WTC11 (cell line): Measurements from ENCODE around the gene TIMM44. TPM values are rescaled to one million over a fixed set of nuclear protein-coding genes. Genes with fewer than 3 reads are reported as not detected.
"Not testable (repeated sequence)": the region's sequence is repeated elsewhere in the genome, so short reads cannot be mapped to it uniquely, and the experiment has no call there.

Experiments used
- ATAC-seq: fragments of 200-7000 bp; cut with Tn5 transposase; 2 replicates; pipeline ENCODE4 v1.10.0; 2021; ENCODE audit warnings: mild to moderate bottlenecking, moderate library complexity
- CTCF ChIA-PET: fragments of 300-600 bp; sonication (Branson Sonifier 250); formaldehyde crosslinking; loops from one replicate; lab custom pipeline; 2021; ENCODE audit warnings: antibody characterized with exemption; lab: Charles Lee
- POLR2A ChIA-PET: fragments of 350-600 bp; sonication (Branson Sonifier 250); formaldehyde crosslinking; loops from one replicate; lab custom pipeline; 2021; ENCODE audit warnings: antibody characterized with exemption; lab: Charles Lee
- DNase-seq: peaks from one replicate; pipeline ENCODE4 v3.0.0; 2021; ENCODE audit warnings: low spot score
- H3K27ac Mint-ChIP-seq: 2 replicates; pipeline ENCODE4 v1.8.0; 2021; ENCODE audit warnings: mixed read lengths
- H3K27me3 Mint-ChIP-seq: 2 replicates; pipeline ENCODE4 v1.8.0; 2021; ENCODE audit warnings: low read depth, mild to moderate bottlenecking, moderate library complexity, mixed read lengths
- H3K36me3 Mint-ChIP-seq: 2 replicates; pipeline ENCODE4 v1.8.0; 2021; ENCODE audit warnings: mixed read lengths
- H3K4me1 Mint-ChIP-seq: 2 replicates; pipeline ENCODE4 v1.8.0; 2022; ENCODE audit warnings: mixed read lengths
- H3K4me3 Mint-ChIP-seq: 2 replicates; pipeline ENCODE4 v1.8.0; 2021; ENCODE audit warnings: mild to moderate bottlenecking, moderate library complexity, mixed read lengths
- H3K9me3 Mint-ChIP-seq: 2 replicates; pipeline ENCODE4 v1.8.0; 2021; ENCODE audit warnings: mixed read lengths
- ATF3 ChIP-seq: sonication (generic); formaldehyde crosslinking; conservative IDR thresholded peaks from 2 replicates; pipeline ENCODE4 v1.8.1; 2022; ENCODE audit warnings: mild to moderate bottlenecking, missing genetic modification reagents
- CBFB ChIP-seq: sonication (generic); formaldehyde crosslinking; IDR thresholded peaks from 2 replicates; pipeline ENCODE4 v1.8.1; 2022; ENCODE audit warnings: mild to moderate bottlenecking, low read depth, missing genetic modification reagents
- CREM ChIP-seq: sonication (generic); formaldehyde crosslinking; IDR thresholded peaks from 2 replicates; pipeline ENCODE4 v1.8.1; 2022; ENCODE audit warnings: mild to moderate bottlenecking, missing genetic modification reagents, moderate library complexity
- CTCF ChIP-seq: fragments of 200-600 bp; IDR thresholded peaks from 2 replicates; pipeline ENCODE4 v1.8.0; 2022; ENCODE audit warnings: antibody characterized with exemption
- E2F5 ChIP-seq: sonication (generic); formaldehyde crosslinking; IDR thresholded peaks from 2 replicates; pipeline ENCODE4 v1.8.1; 2022; ENCODE audit warnings: mild to moderate bottlenecking, moderate library complexity, missing genetic modification reagents
- ETV6 ChIP-seq: sonication (generic); formaldehyde crosslinking; IDR thresholded peaks from 2 replicates; pipeline ENCODE4 v1.8.1; 2022; ENCODE audit warnings: mild to moderate bottlenecking, missing genetic modification reagents
- GABPB1 ChIP-seq: sonication (generic); formaldehyde crosslinking; IDR thresholded peaks from 2 replicates; pipeline ENCODE4 v1.8.1; 2023; ENCODE audit warnings: mild to moderate bottlenecking, missing genetic modification reagents
- KAT7 ChIP-seq: sonication (generic); formaldehyde crosslinking; IDR thresholded peaks from 2 replicates; pipeline ENCODE4 v1.8.1; 2023; ENCODE audit warnings: missing genetic modification reagents, mild to moderate bottlenecking, borderline replicate concordance
- MLX ChIP-seq: sonication (generic); formaldehyde crosslinking; IDR thresholded peaks from 2 replicates; pipeline ENCODE4 v1.8.1; 2023; ENCODE audit warnings: mild to moderate bottlenecking, missing genetic modification reagents, moderate library complexity
- NR2C2 ChIP-seq: sonication (generic); formaldehyde crosslinking; IDR thresholded peaks from 2 replicates; pipeline ENCODE4 v1.8.0; 2022; ENCODE audit warnings: mild to moderate bottlenecking, missing genetic modification reagents
- NR3C1 ChIP-seq: sonication (generic); formaldehyde crosslinking; conservative IDR thresholded peaks from 2 replicates; pipeline ENCODE4 v1.8.1; 2023; ENCODE audit warnings: low read depth, mild to moderate bottlenecking, missing genetic modification reagents
- OVOL2 ChIP-seq: fragments of 250-450 bp; sonication (Bioruptor Pico); IDR thresholded peaks from 2 replicates; pipeline ENCODE4 v1.9.0; 2021; ENCODE audit warnings: mild to moderate bottlenecking, borderline replicate concordance
- TEAD4 ChIP-seq: sonication (generic); formaldehyde crosslinking; IDR thresholded peaks from 2 replicates; pipeline ENCODE4 v1.8.0; 2022; ENCODE audit warnings: mild to moderate bottlenecking, missing genetic modification reagents
- ZNF219 ChIP-seq: sonication (generic); formaldehyde crosslinking; IDR thresholded peaks from 2 replicates; pipeline ENCODE4 v1.8.0; 2023; ENCODE audit warnings: missing genetic modification reagents, mild to moderate bottlenecking, borderline replicate concordance
- ZNF232 ChIP-seq: sonication (generic); formaldehyde crosslinking; IDR thresholded peaks from 2 replicates; pipeline ENCODE4 v1.8.0; 2022; ENCODE audit warnings: mild to moderate bottlenecking, missing genetic modification reagents
- ZNF317 ChIP-seq: sonication (generic); formaldehyde crosslinking; IDR thresholded peaks from 2 replicates; pipeline ENCODE4 v1.8.1; 2023; ENCODE audit warnings: low read depth, mild to moderate bottlenecking, moderate library complexity, missing genetic modification reagents, borderline replicate concordance
- ZNF532 ChIP-seq: fragments of 250-450 bp; sonication (Bioruptor Pico); IDR thresholded peaks from 2 replicates; pipeline ENCODE4 v1.9.0; 2021; ENCODE audit warnings: mild to moderate bottlenecking, borderline replicate concordance
- total RNA-seq: library from RNA; stranded (reverse); gene quantifications from 3 replicates; pipeline ENCODE4 v1.2.3, GENCODE V29; 2021

TIMM44 gene
- total RNA-seq, 1 experiment from 2014 or later: 129 TPM

- H3K27me3 Mint-ChIP-seq: no peaks in the 10 kb centered on the region
- no peak overlapping the region for H3K4me3 Mint-ChIP-seq
- CTCF ChIA-PET: no interaction called here
- H3K36me3 Mint-ChIP-seq: peaks cover 56% of the 10 kb centered on the region
- no peak for ATAC-seq
- POLR2A ChIA-PET: no interaction called here
- H3K4me1 Mint-ChIP-seq: peaks cover 2% of the 10 kb centered on the region; the same call in 1 of the 2 replicates
- TF ChIP-seq TEAD4 (CRISPR knock-in tag): no peak
- no peak for TF ChIP-seq GABPB1 (CRISPR knock-in tag)
- TF ChIP-seq ZNF317 (CRISPR knock-in tag): no peak
- no peak for TF ChIP-seq E2F5 (CRISPR knock-in tag)
- TF ChIP-seq CBFB (CRISPR knock-in tag): no peak
- no peak for TF ChIP-seq OVOL2
- TF ChIP-seq, all 79 proteins: peak for 0
- Mint-ChIP-seq H3K27ac (peak overlapping the region; percentile 17; the same call in 1 of the 2 replicates), H3K9me3 (no peaks in the 10 kb centered on the region)
- DNase-seq: no peak
These were observed 19.3 kb upstream of the TIMM44 start for GRCh38 chr19:7962644-7963268.

- DNase-seq (no peak), ATAC-seq (no peak)
- Mint-ChIP-seq H3K27me3 (no peaks in the 10 kb centered on the region), H3K4me3 (no peak overlapping the region), H3K4me1 (peaks cover 2% of the 10 kb centered on the region; the same call in 1 of the 2 replicates), H3K36me3 (peaks cover 49% of the 10 kb centered on the region), H3K9me3 (no peaks in the 10 kb centered on the region), H3K27ac (peak overlapping the region; percentile 17)
- no peak for TF ChIP-seq ATF3
- TF ChIP-seq KAT7 (CRISPR knock-in tag): no peak
- no peak for TF ChIP-seq ZNF219 (CRISPR knock-in tag)
- no peak for TF ChIP-seq NR2C2
- no peak for TF ChIP-seq CREM
- TF ChIP-seq MLX (CRISPR knock-in tag): no peak
- TF ChIP-seq ZNF232 (CRISPR knock-in tag): no peak
- TF ChIP-seq CTCF: no peak
- TF ChIP-seq NR3C1 (CRISPR knock-in tag): no peak
- no peak for TF ChIP-seq ZNF532
- TF ChIP-seq ETV6 (CRISPR knock-in tag): no peak
- ChIA-PET CTCF (no interaction called here), POLR2A (no interaction called here)
These were observed 18.6 kb upstream of the TIMM44 start for GRCh38 chr19:7961920-7962626.

- H3K9me3 Mint-ChIP-seq: not testable (repeated sequence)
These were observed 17.6 kb upstream of the TIMM44 start for GRCh38 chr19:7961082-7961481.

More at GRCh38 chr19:7961082-7961481, 17.6 kb upstream of the TIMM44 start:
- peaks cover 41% of the 10 kb centered on the region for H3K36me3 Mint-ChIP-seq
- H3K27ac Mint-ChIP-seq, H3K4me1 Mint-ChIP-seq, DNase-seq, H3K4me3 Mint-ChIP-seq, H3K27me3 Mint-ChIP-seq, ATAC-seq: not testable (repeated sequence)
- ChIA-PET POLR2A (interaction anchor here (0.5 to 1.0 kb wide), 3 partner anchors 9 to 94 kb away, joined by 3 read pairs; partner anchors contain the start of gene TIMM44), CTCF (interaction anchor here (1.0 to 2.2 kb wide), 3 partner anchors 9 to 41 kb away, joined by 4 to 16 read pairs (median 7); no protein-coding TSS in a partner anchor)
